NCI-H1105 (cell line): Measurements from ENCODE around the gene LRRC37A3.
"Not testable (repeated sequence)": the region's sequence is repeated elsewhere in the genome, so short reads cannot be mapped to it uniquely, and the experiment has no call there.

Experiments used
- DNase-seq: peaks from one replicate; lab custom pipeline; 2025; lab: John Stamatoyannopoulos, UW

Gene LRRC37A3

DNA sequence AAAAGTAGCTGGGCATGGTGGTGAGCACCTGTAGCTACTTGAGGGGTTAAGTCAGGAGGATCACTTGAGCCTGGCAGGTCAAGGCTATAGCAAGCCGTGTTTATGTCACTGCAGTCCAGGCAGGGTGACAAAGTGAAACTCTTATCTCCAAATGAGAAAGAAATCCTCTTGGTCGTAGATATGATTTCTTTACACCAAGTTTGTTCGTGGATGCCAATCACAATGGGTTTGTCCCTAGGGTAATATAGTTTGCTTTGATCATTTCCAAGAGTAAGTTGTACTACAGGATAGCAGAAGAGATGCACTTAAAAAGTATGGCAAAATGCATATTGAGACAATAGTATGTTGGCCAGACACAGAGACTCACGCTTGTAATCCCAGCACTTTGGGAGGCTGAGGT is 6.0 kb upstream of the LRRC37A3 start:
- not testable (repeated sequence) for DNase-seq

DNA sequence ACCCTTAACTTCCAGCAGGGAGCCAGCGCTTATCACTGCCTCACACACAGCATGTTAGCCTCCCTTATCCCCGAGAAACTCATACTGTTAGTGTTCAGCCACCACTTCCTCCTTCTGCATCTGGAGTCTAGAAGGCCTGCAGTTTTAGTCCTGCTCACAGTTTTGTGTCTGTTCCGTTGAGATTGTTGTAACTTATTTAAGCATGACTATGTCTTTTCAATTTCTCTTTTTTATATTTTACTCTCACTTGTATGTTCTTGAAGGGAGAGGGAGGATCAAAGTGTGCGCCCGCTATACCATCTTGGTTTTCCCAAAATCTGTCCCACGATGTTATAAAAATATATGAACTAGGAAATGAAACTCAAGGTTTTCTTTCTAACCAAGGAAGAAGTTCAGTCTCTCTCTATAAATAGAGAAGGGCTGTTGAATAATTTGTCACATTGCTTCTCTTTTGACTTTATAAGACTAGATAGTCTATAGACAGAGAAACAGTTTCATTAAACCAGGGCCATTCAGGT is 3.8 kb upstream of the LRRC37A3 start:
- DNase-seq: not testable (repeated sequence)

GRCh38 chr17:64920419-64921172 is 1.3 kb upstream of the LRRC37A3 start:
- no peak for DNase-seq

DNA sequence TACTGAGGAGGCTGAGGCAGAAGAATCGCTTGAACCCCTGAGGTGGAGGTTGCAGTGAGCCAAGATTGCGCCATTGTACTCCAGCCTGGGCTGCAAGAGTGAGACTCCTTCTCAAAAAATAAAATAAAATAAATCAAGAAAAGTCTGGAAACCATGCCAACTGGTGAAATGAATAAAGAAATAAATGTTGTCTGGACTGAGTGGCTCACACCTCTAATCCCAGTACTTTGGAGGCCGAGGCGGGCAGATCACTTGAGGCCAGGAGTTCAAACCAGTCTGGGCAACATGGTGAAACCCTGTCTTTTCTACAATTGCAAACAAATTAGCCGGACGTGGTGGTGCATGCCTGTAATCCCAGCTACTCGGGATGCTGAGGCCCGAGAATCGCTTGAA is 744 bp upstream of the LRRC37A3 start:
- DNase-seq: no peak

GRCh38 chr17:64918842-64919288 is 413 bp downstream of the LRRC37A3 start:
- DNase-seq: not testable (repeated sequence)

GRCh38 chr17:64917540-64917939 is 1.7 kb downstream of the LRRC37A3 start:
- not testable (repeated sequence) for DNase-seq

DNA sequence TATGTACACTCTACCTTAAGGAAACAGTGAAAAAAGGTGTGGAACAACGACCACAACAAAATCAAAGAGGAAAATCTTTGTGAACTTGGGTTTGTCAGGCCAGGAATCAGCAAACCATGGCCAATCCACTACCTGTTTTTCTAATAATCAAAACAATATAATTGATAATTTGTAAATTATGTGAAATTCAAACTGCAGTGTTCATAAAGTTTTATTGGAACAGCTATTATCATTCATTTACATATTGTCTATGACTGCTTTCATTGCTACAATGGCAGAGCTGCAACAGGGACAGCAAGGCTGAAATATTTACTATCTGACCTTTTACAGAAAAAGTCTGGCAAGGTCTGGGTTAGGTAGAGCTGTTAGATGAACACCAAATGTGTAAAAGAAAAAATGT is 4.0 kb downstream of the LRRC37A3 start:
- DNase-seq: not testable (repeated sequence)

- not testable (repeated sequence) for DNase-seq
These were observed 9.1 kb downstream of the LRRC37A3 start for GRCh38 chr17:64910191-64910514.

DNA sequence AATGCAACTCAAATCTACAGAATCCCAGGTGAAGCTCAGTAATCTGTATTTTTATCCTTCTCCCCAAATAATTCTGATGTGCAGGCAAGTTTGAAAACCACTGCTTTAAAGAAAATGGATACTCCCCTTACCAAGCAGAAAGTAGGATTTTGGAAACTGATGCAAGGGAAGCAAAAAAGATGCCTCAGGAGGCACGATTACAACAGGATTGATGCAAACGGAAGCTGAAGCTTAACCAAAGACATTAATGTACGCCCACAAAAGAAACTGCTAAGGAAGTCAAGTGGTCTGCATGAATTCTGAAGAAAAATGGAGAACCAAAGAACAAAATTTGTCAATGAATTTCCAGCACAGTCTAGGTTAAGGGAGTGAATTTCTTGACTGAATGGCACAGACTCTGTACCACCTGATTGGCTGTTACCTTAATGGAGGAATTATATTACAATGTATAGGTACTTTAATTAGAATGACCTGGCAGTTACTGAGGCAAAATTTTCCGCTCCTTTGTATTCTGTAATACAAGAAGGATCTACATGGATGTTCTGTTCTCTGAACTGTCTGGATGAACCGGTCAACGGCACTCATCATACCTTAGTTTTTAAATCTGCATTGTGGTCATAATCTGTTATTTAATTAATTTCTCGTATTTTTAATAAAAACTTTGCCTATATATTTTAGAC is 9.6 kb downstream of the LRRC37A3 start:
- DNase-seq: not testable (repeated sequence)

DNA sequence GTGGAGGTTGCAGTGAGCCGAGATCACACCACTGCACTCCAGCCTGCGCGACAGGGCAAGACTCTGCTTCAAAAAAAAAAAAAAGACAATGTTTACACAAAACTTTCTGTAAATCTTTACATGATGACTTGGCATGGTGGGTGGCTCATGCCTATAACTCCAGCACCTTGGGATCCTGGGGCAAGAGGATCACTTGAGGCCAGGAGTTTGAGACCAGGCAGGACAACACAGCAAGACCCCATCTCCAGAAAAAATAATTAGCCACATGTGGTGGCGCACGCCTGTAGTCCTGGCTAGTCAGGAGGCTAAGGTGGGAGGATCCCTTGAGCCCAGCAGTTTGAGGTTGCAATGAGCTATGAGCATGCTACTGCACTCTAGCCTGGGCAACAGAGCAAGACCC is 15.2 kb downstream of the LRRC37A3 start:
- not testable (repeated sequence) for DNase-seq

- DNase-seq: not testable (repeated sequence)
These were observed 22.1 kb downstream of the LRRC37A3 start for GRCh38 chr17:64897136-64897535.

DNA sequence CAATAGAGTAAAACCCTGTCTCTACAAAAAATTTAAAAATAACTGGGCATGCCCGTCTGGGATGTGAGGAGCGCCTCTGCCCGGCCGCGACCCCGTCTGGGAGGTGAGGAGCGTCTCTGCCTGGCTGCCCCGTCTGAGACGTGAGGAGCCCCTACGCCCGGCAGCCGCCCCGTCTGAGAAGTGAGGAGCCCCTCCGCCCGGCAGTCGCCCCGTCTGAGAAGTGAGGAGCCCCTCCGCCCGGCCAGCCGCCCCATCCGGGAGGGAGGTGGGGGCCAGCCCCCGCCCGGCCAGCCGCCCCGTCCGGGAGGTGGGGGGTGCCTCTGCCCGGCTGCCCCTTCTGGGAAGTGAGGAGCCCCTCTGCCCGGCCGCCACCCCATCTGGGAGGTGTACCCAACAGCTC is 45.1 kb downstream of the LRRC37A3 start:
- not testable (repeated sequence) for DNase-seq

DNA sequence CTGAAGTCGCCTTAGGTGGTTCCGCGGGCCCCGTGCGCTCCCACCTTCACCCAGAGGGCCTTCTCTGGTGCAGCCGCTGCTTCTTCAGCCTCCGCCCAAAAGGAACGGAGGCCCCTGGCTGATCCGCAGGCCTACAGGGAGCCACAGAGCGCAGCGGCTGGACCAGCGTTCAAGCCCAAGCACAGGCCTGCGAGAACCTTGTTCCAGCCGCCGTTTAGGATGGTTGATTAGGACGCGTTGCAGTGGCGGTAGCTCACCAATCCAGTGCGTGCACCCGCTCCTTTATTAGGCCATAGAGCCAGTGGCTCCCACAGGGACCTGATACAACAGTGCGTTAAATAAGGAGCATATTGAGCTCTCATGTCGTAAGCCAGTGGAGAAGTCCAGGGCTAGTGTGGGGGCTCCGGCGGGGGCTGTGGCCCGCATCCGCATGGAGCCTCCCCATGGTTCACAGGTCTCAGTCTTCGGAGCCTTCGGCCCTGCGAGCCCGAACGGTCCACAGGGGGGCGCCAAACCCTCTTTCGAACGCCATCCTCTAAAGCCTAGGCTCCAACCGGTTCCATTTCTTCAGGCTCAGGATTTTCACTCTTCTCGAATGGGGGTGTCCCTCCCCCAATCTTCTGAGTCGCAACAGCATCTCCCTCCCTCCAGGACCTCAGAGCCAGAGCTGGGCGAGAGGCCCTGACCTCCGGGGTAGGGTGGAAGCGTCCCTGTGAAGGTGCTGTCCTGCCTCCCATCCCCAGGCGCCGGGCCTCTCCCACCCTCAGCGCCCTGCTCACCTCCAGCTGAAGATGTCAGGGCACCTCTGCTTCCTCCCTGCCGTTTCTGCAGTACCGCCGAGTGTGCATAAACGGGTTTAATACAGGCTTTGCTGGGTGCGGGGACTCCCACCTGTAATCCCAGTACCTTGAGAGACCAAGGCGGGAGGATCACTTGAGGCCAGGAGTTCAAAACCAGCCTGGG is 71.5 kb downstream of the LRRC37A3 start:
- DNase-seq: peak; percentile 23

DNA sequence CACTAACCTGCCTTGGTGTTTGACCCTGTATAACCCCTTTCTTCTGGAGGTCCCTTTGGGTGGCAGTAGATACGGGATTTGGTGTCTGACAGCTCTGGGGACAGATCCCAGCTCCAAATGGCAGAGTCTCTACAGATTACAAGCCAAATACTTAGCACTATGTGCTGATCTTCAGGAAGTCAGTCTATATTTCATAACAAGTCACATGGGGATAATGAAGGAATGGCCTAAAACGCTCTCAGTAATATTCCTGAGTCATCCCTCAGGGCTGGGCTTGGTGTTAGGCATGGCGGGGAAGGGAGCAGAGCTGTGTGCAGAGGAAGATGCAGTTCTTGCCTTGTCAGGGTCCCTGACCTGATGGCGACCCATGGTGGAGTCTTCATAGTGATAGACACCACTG is 72.4 kb downstream of the LRRC37A3 start:
- not testable (repeated sequence) for DNase-seq

GRCh38 chr17:64843918-64844317 is 75.4 kb downstream of the LRRC37A3 start:
- not testable (repeated sequence) for DNase-seq

- not testable (repeated sequence) for DNase-seq
These were observed 76.4 kb downstream of the LRRC37A3 start for GRCh38 chr17:64842900-64843299.

DNA sequence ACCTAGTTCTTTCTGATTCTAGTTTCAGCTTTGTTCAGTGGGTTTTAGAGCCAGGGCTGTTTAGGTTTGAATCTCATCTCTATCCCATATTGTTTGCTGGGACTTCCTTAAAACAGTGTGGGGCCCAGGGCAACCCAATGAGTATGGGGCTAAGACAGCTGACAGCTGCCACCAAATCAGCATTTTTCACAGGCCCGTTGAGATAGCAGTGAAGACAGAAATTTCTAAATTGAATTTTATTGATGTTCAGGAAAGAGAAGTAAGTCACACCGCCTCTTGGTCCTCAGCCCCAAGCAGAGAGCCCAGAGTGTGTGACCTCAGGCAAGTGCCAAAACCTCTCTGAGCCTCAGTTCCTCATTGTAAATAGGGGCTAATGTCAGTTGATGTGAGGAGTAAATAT is 78.3 kb downstream of the LRRC37A3 start:
- DNase-seq: not testable (repeated sequence)

DNA sequence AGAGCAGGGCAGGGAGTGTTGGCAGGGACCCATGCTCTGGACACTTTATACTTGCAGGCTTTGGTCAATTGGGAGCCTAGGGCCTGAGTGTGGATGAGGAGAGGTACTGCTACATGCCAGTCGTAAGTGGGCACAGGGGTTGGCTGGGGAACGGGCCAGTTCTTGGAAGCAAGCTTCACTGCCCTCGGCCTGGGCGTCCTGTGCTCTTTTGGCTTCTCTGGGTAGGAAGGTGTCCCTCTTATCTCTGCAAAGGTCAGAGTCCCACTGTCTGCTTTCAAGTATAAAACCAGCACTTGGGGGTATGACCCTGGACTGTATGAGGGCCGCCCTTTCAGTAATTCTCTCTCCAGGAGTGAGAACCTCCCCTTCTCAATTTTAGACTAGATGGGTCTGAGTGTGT is 80.8 kb downstream of the LRRC37A3 start:
- not testable (repeated sequence) for DNase-seq

- DNase-seq: peak; percentile 45
These were observed 82.1 kb downstream of the LRRC37A3 start for GRCh38 chr17:64837018-64837761.

DNA sequence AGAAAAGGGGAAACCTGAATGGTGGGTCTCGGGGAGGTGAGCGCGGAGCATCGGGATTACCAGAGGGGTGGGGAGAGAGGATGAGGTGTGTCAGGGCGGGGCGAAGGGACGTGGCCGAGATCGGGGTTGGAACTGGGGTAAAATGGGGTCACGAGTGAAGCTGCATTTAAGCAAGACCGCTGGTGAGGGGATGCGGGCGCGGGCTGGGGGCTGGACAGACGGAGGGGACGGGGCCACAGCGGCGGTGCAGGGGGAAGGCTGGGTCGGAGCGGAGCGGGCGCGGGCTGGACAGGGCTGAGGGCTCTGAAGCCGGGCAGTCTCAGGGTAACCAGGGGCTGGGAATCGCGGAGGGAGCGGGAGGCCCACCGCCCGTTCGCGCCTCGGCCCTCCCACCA is 82.7 kb downstream of the LRRC37A3 start:
- not testable (repeated sequence) for DNase-seq

GRCh38 chr17:64834060-64834459 is 85.2 kb downstream of the LRRC37A3 start:
- DNase-seq: not testable (repeated sequence)
